ENCODE measurements around the gene CDKL5.
"Not testable (repeated sequence)": the region's sequence is repeated elsewhere in the genome, so short reads cannot be mapped to it uniquely, and the experiment has no call there.

Gene CDKL5

GRCh38 chrX:18425199-18426003 lies at the start of gene CDKL5:
Gene CDKL5 (plus strand): TSS chrX:18425608. CDS start chrX:18507097, 81,489 bp downstream.
- DNase-seq (ENCODE audit: low spot score): peak; percentile 96

- peak; percentile 23 for DNase-seq (ENCODE audit: low spot score)
These were observed 47.6 kb upstream of the CDKL5 start for GRCh38 chrX:18377796-18378195.

GRCh38 chrX:18389966-18390365 lies 35.4 kb upstream of the CDKL5 start:
- no peak for DNase-seq (ENCODE audit: low spot score)

DNA sequence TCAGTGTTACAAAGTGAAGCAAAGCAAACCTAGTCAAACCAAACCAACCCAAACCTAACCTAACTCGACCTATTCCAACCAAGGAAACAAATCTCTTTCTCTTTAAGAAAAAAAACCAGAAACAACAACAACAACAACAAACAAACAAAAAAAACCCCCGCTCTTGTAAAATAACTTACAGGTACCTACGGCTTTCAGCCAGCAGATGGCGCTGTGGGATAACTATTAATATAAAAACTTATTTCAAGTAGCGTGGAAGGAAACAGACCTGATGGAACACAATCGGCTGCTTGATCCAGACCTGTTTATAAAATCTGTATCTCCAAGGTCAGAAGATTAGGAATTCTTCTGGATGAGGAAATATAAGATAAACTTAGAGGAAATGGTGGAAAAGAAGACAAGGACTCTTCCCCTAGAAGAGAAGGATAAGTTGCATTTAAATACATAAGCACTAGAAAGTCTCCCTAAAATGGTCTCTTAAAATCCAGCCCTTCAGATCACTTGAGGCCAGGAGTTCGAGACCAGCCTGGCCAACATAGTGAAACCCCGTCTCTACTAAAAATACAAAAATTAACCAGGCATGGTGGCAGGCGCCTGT lies 34.4 kb upstream of the CDKL5 start:
- peak; percentile 65 for DNase-seq (ENCODE audit: low spot score)

GRCh38 chrX:18394477-18394876 lies 30.9 kb upstream of the CDKL5 start:
- DNase-seq (ENCODE audit: low spot score): no peak

- no peak for DNase-seq (ENCODE audit: low spot score)
These were observed 23.6 kb upstream of the CDKL5 start for GRCh38 chrX:18401848-18402213.

DNA sequence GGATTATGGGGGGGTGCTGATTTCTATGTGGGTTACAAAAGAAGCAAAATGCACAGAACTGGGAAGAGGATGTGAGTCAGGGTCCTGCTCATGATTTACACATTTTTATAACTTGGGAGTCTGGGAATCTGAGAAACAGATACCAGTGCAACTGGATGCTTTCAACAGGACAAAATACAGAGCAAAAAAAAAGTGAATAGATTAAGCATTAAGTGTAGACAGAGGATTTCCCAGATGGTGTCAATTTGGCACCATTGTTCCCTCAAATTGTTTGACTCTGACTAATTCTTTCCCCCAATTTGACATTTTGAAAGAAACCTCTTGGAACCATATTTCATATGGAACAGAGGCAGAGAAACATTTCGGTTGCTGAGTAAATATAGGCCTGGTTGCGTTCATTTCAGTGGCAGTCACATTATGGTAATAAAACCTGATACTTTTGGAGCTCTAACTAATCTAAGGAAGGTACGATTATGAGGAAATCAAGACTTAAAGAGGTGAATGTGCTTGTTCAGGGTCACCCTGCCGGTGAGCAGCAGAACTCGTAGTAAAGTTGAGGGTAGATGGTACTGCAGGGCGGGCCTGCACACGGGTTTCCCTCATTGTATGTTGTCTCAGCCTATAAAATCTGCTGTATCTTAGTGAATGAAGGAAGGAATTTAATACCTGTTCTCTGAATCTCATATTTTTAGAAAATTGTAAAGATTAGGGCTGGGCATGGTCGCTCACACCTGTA lies 18.7 kb upstream of the CDKL5 start:
- no peak for DNase-seq (ENCODE audit: low spot score)

GRCh38 chrX:18410038-18410437 lies 15.4 kb upstream of the CDKL5 start:
- DNase-seq (ENCODE audit: low spot score): no peak

DNA sequence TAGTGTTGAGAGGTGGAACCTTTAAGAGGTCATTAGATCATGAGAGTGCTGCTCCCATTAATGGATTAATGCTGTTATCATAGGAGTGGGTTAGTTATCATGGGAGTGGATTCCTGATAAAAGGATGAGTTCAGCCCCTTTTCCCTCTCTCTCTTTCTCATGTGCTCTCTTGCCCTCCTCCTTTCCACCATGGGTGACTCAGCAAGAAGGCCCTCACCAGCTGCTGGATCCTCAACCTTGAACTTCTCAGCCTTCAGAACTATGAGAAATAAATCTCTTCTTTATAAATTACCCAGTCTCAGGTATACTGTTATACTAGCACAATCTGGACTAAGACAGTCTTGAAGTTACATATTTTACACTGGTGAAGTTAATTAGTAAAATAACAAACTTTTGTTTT lies 10.0 kb upstream of the CDKL5 start:
- DNase-seq (ENCODE audit: low spot score): no peak

DNA sequence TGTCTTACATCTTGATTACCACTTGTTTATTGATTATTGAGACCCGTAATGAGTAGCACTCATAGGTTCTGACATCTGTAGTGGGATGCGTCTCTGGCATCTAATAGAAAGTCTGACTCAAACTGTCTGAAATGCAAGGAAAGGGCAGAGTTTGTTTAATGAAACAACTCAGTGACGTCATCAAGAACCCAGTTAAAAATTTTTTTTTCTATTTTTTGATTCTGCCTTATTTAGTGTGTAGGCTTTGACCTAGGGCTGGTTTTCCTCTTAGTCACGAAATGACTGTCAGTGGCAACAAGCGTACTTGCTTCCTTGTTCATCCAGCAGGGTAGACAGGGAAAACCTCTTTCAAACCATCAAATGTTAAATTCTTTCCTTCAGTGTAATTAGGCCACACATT lies 3.1 kb upstream of the CDKL5 start:
- no peak for DNase-seq (ENCODE audit: low spot score)

DNA sequence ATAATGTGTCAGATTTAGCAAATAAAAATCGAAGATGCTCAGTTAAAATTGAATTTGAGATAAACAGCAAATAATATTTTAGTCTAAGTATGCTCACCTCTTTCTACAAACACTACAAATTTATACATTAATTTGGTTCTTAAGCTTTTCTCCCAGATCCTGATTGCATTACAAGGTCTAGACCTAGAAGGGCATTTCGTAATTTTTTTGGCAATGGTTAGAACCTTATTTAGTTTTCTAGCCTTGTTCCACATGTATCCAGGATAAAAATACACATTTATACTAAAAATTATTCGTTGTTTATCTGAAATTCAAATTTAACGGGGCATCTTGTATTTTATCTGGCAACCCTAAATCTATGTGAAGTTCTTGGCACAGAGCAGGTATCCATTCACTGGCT lies 2.5 kb upstream of the CDKL5 start:
- DNase-seq (ENCODE audit: low spot score): no peak

GRCh38 chrX:18424482-18425198 lies 768 bp upstream of the CDKL5 start:
- peak; percentile 14 for DNase-seq (ENCODE audit: low spot score)

DNA sequence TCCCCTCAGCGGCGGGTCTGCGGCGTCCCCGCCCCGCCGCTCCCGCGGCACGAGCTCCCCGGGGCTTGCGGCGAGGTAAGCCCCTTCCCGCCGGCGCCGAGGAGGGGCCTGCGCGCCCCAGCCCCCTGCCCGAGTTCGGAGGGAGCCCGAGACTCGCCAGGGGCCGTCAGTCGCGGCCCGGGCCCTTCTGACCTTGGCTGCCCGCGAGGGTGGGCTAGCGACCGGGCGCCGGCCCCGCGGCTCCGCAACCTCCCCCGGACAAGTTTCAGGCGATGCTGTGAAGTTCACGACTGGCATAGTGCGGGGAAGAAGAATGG lies 554 bp downstream of the CDKL5 start:
- DNase-seq (ENCODE audit: low spot score): no peak

GRCh38 chrX:18428006-18428405 lies 2.6 kb downstream of the CDKL5 start:
- no peak for DNase-seq (ENCODE audit: low spot score)

DNA sequence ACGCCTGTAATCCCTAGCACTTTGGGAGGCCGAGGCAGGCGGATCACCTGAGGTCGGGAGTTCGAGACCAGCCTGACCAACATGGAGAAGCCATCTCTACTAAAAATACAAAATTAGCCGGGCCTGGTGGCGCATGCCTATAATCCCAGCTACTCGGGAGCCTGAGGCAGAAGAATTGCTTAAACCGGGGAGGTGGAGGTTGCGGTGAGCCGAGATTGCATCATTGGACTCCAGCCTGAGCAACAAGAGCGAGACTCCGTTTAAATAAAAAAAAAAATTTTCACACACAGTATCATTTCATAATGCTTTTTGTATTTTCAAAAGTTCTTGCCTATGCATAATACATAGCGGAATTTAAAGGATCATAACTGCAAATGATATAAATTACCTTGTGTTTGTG lies 7.9 kb downstream of the CDKL5 start:
- DNase-seq (ENCODE audit: low spot score): not testable (repeated sequence)

DNA sequence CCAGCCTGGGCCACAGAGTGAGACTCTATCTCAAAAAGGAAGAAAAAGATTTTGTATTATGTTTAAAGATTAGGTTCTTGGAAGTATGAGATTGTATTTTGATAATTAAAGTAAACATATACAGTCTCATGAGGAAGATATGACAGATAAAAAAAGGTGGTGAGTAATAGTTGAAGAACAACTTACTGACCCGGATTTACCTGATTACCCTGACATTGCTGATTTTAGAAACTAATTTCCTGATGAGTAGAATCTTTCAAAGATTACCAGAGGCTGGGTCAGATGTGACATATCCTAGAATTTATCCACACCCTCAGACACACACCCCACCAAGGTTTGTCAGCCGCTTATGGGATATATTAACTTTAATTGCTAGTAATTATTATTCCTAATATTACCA lies 9.5 kb downstream of the CDKL5 start:
- no peak for DNase-seq (ENCODE audit: low spot score)

- DNase-seq (ENCODE audit: low spot score): no peak
These were observed 10.6 kb downstream of the CDKL5 start for GRCh38 chrX:18436017-18436416.

DNA sequence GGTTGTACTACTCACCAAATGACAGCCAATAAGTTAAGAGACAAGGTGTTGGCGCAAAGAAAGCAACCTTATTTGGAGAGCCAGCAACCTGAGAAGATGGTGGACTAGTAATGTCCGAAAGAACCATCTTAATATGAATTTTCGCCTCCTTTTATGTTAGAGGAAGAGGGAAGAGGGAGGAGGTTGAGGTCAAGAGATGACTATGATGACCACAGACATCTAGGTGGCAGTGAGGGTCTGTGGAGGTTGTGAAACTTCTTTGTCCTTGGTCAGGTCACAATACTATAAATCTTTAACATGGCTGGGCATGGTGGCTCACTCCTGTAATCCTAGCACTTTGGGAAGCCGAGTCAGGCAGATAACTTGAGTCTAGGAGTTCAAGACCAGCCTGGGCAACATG lies 15.4 kb downstream of the CDKL5 start:
- DNase-seq (ENCODE audit: low spot score): no peak

- no peak for DNase-seq (ENCODE audit: low spot score)
These were observed 16.5 kb downstream of the CDKL5 start for GRCh38 chrX:18441780-18442367.

- no peak for DNase-seq (ENCODE audit: low spot score)
These were observed 23.0 kb downstream of the CDKL5 start for GRCh38 chrX:18448416-18448815.

DNA sequence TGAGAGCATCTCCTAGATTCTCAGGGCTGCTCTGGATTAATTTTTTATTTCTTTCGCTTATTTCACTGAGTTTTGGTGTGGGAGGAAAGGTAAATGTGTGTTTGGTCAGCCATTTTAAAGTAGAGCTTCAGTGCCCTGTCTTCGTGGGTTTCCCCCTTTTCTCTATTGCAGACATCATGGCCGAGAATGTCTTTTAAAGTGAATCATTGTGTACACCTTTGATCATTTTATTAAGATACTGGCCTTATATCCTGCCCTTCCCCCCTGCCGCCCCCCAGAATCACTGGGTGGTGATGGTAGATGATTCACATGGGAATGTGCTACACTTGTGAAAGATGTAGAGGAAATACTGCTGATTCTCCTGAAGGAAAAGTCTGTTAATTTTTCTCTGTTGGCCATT lies 23.8 kb downstream of the CDKL5 start:
- no peak for DNase-seq (ENCODE audit: low spot score)

GRCh38 chrX:18455384-18455783 lies 30.0 kb downstream of the CDKL5 start:
- no peak for DNase-seq (ENCODE audit: low spot score)

All from CD4-positive, alpha-beta T cell treated with Interleukin-6 at 100 ng/mL for 8 hours (primary cell).